Hepatocyte (in vitro differentiated cells): Measurements from ENCODE around the gene PLSCR3.

Experiments
- CTCF ChIP-seq: fragments of 200-600 bp; sonication (generic); IDR thresholded peaks from 2 replicates; pipeline ENCODE4 v1.5.1; 2016; ENCODE audit warnings: antibody characterized with exemption, mild to moderate bottlenecking; ENCODE audit not compliant: poor library complexity
- EZH2 ChIP-seq: fragments of 200-600 bp; sonication (generic); IDR thresholded peaks from 2 replicates; pipeline ENCODE4 v1.6.1; 2016; ENCODE audit warnings: antibody characterized with exemption, mild to moderate bottlenecking, borderline replicate concordance

- no peak for TF ChIP-seq CTCF
- no peak for TF ChIP-seq EZH2
Observed at GRCh38 chr17:7438656-7439460, 44.5 kb upstream of the PLSCR3 start.
